NOMO-1 (cell line): ENCODE data around the gene GNG11.

Experiments
- DNase-seq, 2 experiments: peaks; one replicate each; lab custom pipeline; 2025; ENCODE audit not compliant: unreplicated experiment in 2 of 2; lab: John Stamatoyannopoulos, UW

GNG11 gene

DNA sequence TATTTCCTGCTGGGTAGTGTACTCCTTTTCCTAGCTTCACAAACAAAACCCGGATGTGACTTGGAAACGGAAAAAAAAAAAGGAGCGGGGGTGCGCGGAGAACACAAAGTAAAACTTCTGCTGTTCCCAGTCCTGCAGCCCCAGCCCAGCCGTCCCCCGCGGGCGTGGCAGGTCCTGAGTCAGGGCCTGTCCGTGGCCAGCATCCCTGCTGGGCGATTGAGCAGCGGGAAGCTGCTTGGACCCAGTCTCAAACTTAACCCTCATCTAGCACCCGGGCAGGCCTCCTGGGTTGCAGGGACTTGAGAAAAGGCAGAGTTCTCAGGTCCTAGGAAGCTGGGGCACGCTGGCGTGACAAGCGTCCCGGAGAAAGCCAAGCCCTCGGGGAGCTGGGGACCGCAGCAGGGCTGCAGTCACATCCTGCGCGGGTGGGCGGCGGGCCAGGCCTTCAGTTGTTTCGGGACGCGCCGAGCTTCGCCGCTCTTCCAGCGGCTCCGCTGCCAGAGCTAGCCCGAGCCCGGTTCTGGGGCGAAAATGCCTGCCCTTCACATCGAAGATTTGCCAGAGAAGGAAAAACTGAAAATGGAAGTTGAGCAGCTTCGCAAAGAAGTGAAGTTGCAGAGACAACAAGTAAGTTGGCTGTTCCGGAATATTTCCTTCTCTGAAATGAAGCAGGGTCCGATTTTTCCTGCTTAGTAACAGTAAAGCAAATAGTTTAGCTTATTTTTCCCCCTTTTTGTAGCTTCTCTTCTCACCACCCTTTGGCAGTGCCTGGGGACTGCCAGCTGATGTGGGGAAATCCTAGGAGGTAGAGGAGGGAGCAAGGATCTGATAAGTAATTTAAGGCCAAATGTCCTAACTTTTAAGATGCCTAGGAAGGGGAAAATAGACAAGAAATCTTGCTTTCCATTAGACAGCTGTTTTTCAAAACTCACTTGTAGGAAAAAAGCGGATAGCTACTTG, at the start of gene GNG11:
TSS of gene GNG11 (plus strand) at position 129 of the 960 bp plus-strand sequence. CDS start at position 532, 403 bp downstream.
- DNase-seq, result peak; percentile 58 to 66

- no peak for DNase-seq
Observed at GRCh38 chr7:93873998-93874574, 47.4 kb upstream of the GNG11 start.

GRCh38 chr7:93877742-93878141, 43.8 kb upstream of the GNG11 start:
- DNase-seq, result no peak

- DNase-seq, result no peak
Observed at GRCh38 chr7:93879356-93879755, 42.2 kb upstream of the GNG11 start.

- DNase-seq, result no peak
Observed at GRCh38 chr7:93882468-93882867, 39.1 kb upstream of the GNG11 start.

GRCh38 chr7:93883078-93883916, 38.2 kb upstream of the GNG11 start:
- no peak for DNase-seq

GRCh38 chr7:93883917-93884345, 37.6 kb upstream of the GNG11 start:
- DNase-seq, result no peak

DNA sequence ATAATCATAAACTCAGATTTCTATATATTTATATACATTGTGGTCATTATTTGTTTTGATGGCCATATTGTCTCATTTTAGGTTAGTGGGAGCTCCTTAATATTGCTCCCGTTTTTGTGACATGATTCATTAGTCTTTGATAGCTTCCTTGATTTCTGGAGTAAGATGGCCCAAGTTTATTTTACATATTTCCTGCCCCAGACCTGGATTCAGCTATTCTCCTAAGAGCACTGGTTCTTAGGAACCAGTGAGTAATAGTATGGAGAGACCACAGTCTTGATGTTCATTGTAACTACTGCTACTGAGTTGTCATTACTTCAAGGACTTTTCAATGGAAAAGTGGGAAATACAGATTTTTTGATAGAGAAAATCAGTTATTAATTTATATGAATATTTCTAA, 37.0 kb upstream of the GNG11 start:
- DNase-seq, result no peak

DNA sequence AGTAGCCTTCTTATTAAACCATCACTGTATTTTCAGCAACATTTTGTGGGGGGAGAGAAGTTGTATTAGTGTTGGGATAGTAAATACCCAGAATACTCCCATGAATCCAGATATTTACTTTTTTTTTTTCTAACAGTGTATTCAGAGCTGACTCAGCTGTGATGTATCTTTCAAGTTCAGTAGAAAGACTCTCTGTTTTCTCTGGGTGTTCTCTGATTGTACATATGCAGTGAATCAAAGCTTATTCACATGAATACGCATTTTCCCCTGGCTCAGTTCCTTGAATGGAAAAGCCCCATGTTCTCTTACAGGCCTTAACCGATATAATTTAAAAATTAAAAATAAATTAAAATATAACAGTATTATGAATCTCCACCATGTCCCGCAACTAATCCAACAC, 32.3 kb upstream of the GNG11 start:
- DNase-seq, result no peak

DNA sequence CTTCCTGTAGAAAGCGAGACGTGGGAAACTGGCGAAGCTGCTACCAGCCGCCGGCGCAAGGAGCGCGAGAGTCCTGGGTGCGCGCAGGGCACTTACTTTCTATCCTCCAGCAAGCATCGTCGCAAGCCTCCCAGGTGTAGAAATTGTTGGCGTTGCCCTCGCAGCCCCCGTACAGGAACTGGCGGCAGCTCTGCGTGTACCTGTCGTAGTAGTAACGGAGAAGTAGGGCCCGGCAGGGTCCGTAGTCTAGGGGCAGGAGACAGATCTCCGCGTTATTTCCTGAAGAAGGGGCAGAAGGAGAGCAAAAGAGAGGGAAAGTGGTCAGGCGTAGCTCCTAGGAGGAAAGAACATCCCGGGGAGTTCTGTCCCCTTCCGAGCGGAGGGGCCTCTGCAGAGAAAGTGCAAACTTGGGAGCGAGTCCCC, 31.5 kb upstream of the GNG11 start:
- DNase-seq, result peak; percentile 27 to 33

- no peak for DNase-seq
Observed at GRCh38 chr7:93890464-93891068, 31.0 kb upstream of the GNG11 start, which contains the start of gene TFPI2. TFPI2 (minus strand) TSS chr7:93890753; CDS start chr7:93890678, 75 bp downstream.

- no peak for DNase-seq
Observed at GRCh38 chr7:93894426-93894825, 27.1 kb upstream of the GNG11 start.

DNA sequence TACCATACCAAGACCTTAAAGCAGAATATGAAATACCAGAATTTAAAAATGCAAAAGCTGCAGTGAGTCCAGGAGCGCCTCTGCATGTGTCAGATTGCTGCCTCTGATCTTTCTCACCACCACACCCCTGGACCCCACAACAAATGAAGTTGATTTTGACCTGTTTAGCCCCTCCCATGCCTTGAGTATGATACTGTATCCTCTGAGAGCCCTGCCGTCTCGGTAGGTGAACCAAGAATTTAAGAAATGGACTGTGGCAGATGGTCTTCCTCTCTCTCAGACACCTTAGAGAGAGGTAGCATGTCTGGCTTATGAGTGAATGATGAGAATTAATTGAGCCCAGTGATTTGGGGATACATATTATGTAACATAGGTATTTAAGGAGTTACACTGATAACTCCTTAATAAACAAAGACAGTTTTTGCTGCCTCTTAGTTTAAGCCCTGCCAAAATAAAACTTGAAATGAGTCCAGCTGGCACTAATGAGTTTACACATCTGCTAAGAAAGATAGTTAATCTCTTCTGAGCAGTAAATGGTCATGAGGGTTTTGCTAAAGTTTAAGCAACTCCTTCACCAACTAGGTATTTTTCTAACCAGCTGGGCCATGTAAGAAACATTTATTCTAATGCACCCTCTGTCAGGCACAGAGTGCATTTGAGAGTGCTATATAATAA, 26.4 kb upstream of the GNG11 start:
- DNase-seq, result no peak

DNA sequence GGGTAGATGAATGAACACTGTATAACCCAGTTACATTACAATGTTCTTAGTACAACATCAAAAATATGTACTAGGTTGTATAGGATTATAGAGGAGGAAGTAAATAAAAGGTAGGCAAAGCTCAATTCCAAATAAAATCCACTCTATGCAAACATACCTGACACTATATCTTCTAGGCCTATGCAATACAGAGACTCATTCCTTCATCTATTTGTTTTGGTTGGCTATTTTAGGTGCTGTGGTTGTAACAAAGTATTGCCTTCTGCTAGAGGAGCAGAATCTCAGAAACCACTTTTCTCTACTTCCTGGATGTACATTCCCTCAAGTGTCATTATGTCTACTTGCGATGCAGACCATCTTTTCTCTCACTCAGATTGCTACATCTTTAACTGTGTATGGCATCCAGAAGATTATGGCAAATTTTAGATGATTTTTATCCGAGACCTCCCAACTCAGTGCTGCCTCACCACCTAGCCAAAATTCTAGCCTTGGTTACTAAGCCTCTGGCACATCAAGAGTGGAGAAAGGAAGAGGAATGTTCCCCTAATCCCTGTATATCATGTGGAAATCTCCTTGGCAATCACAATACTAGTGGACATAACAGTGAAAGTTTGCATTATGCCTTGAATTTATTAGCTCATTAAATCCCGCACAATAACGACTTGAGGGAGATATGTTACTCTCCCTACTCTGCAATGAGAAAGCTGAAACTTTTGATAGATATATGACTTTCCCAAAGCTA, 25.5 kb upstream of the GNG11 start:
- DNase-seq, result no peak

DNA sequence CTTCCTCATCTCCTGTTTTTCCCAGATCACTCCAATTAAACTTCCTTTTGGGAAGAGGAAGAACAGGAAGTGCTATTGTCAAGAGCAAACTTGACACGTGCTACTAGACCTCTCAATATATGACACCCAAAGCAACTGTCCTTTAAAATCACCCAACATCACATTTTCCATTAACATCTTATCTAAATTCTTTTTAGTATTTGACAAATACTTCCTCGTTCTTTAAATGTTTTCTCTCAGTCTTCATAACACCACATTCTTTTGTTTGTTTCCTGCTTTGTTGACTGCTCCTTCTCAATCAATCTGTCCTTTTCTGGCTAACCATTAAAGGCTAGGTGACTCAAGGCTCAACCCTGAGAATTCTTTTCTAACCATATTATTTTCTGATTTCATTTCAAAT, 23.9 kb upstream of the GNG11 start:
- no peak for DNase-seq

GRCh38 chr7:93902777-93903423, 18.6 kb upstream of the GNG11 start:
- DNase-seq, result peak; percentile 15 to 53

DNA sequence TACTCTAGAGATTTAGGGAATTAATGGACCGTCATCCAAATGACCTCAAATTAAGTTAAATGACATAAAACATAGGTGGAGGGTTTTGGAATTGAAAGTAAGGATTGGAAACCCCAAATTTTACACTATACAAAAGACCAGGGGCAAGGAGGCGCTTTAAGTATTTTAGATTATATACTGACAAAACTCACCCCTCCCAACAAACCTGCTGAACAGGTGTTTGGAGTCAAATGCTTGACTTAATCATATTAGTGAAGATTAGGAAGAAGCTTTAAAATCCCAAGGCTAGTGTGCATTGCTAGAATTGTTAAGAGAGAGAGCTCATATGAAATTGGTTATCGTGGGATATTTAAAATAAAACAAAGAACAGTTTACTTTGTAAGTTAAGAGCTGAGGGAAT, 15.3 kb upstream of the GNG11 start, which contains the start of gene GNGT1:
TSS of gene GNGT1 (plus strand) at position 301 of the 400 bp plus-strand sequence. CDS start 180 bp downstream, outside the sequence.
- no peak for DNase-seq

DNA sequence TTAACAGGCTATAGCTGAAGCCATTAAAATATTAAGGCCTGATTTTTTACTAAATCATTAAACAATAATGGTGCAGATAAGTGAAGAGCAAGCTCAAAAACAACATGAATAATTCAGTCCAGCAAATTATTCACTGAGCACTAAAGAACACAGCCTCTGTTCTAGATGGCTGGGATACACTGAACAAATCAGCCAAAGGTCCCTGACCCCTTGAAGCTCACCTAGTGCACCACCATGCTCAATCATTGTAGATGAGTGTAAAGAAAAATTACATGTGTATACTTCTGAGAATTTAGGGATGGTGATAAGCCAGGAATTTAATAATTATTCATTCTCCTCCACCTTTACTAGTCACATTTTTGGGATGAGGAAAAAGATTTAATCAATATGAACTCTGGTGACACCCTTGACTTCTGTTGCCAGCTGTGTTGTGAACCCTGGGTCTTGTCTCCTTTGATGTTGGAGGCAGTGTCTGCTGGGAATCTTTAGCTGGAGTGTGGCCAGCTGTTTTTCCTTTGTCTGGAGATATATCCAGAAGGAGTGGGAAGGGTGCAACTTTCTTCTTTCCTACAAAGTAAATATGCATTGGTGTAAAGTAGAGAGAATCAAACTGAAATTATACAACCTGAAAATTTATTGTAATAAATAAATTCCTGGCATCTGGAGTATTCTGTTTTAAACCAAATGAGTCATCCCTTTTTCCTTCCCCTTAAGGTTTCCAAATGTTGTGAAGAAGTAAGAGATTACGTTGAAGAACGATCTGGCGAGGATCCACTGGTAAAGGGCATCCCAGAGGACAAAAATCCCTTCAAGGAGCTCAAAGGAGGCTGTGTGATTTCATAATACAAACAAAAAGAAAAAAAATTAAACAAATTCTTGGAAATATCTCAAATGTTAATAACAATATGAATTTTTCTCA, 11.2 kb upstream of the GNG11 start:
- DNase-seq, result no peak
